Suprapubic skin (tissue), 4 donors: ENCODE data around the gene SYT8.

Experiments used
- EP300 ChIP-seq: sonication (generic); formaldehyde crosslinking; IDR thresholded peaks from one replicate; pipeline ENCODE4 v1.6.1; 2017; ENCODE audit warnings: antibody characterized with exemption
- POLR2A ChIP-seq, 2 donors: fragments of 450-650 bp; IDR thresholded peaks; one replicate each; pipeline ENCODE4 v1.6.1; 2017; ENCODE audit warnings: antibody characterized with exemption in 2 of 2, mild to moderate bottlenecking in 2 of 2, moderate library complexity in 2 of 2
- POLR2AphosphoS5 ChIP-seq, 3 donors: sonication (generic); formaldehyde crosslinking; IDR thresholded peaks; one replicate each; pipeline ENCODE4 v1.6.1; 2017; ENCODE audit warnings: antibody characterized with exemption in 3 of 3
- TF ChIP-seq, protein P1 (sequence below), 2 donors: fragments of 200-600 bp in 1 of 2; fragments of 450-650 bp in 1 of 2; sonication (generic) in 1 of 2; IDR thresholded peaks; one replicate each; pipeline ENCODE4 v1.5.1; 2016 to 2019; ENCODE audit warnings: antibody characterized with exemption in 2 of 2, mild to moderate bottlenecking in 1 of 2, moderate library complexity in 1 of 2

DNA sequence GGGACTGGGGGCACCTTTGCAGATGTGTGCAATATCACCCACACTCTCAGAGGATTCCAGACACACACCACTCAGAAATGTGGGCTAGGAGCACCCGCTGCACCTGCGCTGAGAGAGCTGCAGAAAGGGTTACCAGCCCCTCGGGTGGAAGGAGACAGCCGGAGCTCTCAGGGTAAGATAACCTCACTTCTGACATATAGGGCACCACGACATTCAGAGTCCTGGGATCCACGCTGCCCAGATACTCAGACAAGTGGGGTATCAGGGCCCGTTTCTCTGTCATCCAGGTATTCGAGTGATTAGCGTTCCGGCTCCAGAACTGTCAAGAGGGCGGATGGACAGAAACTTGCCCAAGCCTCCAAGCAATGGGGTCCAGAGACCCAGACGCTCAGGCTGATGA is 6.2 kb upstream of the SYT8 start:
- TF ChIP-seq POLR2AphosphoS5 (IDR thresholded peaks at IDR 0.05): no peak
- TF ChIP-seq, protein P1, sequence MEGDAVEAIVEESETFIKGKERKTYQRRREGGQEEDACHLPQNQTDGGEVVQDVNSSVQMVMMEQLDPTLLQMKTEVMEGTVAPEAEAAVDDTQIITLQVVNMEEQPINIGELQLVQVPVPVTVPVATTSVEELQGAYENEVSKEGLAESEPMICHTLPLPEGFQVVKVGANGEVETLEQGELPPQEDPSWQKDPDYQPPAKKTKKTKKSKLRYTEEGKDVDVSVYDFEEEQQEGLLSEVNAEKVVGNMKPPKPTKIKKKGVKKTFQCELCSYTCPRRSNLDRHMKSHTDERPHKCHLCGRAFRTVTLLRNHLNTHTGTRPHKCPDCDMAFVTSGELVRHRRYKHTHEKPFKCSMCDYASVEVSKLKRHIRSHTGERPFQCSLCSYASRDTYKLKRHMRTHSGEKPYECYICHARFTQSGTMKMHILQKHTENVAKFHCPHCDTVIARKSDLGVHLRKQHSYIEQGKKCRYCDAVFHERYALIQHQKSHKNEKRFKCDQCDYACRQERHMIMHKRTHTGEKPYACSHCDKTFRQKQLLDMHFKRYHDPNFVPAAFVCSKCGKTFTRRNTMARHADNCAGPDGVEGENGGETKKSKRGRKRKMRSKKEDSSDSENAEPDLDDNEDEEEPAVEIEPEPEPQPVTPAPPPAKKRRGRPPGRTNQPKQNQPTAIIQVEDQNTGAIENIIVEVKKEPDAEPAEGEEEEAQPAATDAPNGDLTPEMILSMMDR (IDR thresholded peaks at IDR 0.05): no peak
- no peak for TF ChIP-seq POLR2A (IDR thresholded peaks at IDR 0.05)
- no peak for TF ChIP-seq EP300
